BLaER1 treated with 17β-estradiol and CSF1 and Interleukin-3, amounts not matched to agents 10 nM and 100 nM (cell line): ENCODE measurements around the gene KCNH6.

Experiments
- H3K27ac ChIP-seq, 11 experiments: shearing (Covaris generic); formaldehyde crosslinking; 2 replicates each; pipeline ENCODE4 v1.8.1; 2022
- H3K27me3 ChIP-seq, 11 experiments: shearing (Covaris generic); formaldehyde crosslinking; 2 replicates each; pipeline ENCODE4 v1.8.1; 2022
- H3K36me3 ChIP-seq, 11 experiments: shearing (Covaris generic); formaldehyde crosslinking; 2 replicates each; pipeline ENCODE4 v1.8.1; 2022
- H3K4me1 ChIP-seq, 10 experiments: shearing (Covaris generic); formaldehyde crosslinking; 2 replicates each; pipeline ENCODE4 v1.8.1; 2022
- H3K4me2 ChIP-seq, 11 experiments: shearing (Covaris generic); formaldehyde crosslinking; 2 replicates each; pipeline ENCODE4 v1.8.1; 2022
- H3K4me3 ChIP-seq, 10 experiments: shearing (Covaris generic); formaldehyde crosslinking; 2 replicates each; pipeline ENCODE4 v1.8.1; 2022
- H3K9ac ChIP-seq, 11 experiments: shearing (Covaris generic); formaldehyde crosslinking; 2 replicates each; pipeline ENCODE4 v1.8.1; 2022
- H3K9me3 ChIP-seq, 11 experiments: shearing (Covaris generic); formaldehyde crosslinking; replicated peaks in 1 of 11; 2 replicates each; pipeline ENCODE4 v1.8.1; 2022
- H4K20me1 ChIP-seq, 11 experiments: shearing (Covaris generic); formaldehyde crosslinking; 2 replicates each; pipeline ENCODE4 v1.8.1; 2022
- Cebpa-rat ChIP-seq, 11 experiments: shearing (Covaris generic); IDR thresholded peaks; 2 replicates each; pipeline ENCODE4 v1.8.1; 2022

The KCNH6 gene

DNA sequence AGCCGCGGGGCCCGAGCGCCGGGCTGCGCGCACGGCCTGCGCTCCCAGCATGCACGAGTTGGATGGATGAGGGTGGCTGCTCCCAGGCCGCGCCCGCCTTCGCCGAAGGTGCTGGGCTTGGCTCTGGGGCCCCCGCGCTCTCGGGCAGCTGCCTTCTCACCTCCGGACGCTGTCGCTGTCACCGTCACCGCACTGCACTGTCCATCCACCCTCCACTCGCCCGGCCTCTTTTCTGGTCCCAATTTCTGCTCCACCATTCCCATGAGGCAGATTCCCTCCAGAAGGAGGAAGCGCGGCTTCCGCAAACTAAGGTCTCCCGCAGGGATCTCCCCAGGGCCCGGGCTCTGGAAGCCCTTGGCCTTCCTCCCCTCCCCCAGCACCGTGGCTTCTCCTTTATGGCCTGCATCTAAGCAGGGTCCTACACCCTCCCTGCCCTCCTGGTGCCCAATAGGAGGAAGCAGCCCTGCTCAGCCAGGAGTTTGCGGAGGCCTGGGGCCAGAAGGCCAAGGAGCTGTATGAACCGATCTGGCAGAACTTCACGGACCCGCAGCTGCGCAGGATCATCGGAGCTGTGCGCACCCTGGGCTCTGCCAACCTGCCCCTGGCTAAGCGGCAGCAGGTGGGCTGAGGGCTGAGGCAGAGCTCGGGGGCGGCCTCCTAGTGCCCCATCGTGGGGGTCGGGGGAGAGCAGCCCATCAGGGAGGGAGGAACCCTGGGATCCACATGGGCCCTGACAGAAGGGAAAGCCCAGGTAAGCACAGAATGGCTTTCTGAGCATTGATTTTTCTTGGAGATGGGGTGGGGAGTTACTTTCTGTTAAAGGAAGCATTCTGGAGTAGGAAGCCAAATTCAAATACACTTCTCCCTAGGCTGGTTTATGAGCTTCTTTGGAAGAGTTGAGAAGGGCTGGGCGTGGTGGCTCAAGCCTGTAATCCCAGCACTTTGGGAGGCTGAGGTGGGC, 45.4 kb upstream of the KCNH6 start:
- Histone ChIP-seq H3K4me1 (peaks cover 44 to 64% (median 51%) of the 10 kb centered on the region in 10 experiments), H3K4me3 (peak overlapping the region; percentile 60 to 75 (median 66)), H3K36me3 (peaks cover 0 to 33% (median 0%) of the 10 kb centered on the region in 11 experiments; a peak in 4 of 22 replicates), H3K27ac (no peak overlapping the region; a peak in 1 of 22 replicates), H3K27me3 (peaks cover 3 to 39% (median 33%) of the 10 kb centered on the region in 11 experiments; a peak in 20 of 22 replicates), H3K9ac (peak overlapping the region in 10 of 11 experiments; percentile 48 to 70 (median 58); a peak in 20 of 22 replicates), H3K9me3 (no peaks in the 10 kb centered on the region), H4K20me1 (peaks cover 0 to 26% (median 20%) of the 10 kb centered on the region in 11 experiments; a peak in 15 of 22 replicates), H3K4me2 (peak overlapping the region; percentile 91 to 100 (median 99))
- no peak for TF ChIP-seq Cebpa-rat (IDR thresholded peaks at IDR 0.05)

DNA sequence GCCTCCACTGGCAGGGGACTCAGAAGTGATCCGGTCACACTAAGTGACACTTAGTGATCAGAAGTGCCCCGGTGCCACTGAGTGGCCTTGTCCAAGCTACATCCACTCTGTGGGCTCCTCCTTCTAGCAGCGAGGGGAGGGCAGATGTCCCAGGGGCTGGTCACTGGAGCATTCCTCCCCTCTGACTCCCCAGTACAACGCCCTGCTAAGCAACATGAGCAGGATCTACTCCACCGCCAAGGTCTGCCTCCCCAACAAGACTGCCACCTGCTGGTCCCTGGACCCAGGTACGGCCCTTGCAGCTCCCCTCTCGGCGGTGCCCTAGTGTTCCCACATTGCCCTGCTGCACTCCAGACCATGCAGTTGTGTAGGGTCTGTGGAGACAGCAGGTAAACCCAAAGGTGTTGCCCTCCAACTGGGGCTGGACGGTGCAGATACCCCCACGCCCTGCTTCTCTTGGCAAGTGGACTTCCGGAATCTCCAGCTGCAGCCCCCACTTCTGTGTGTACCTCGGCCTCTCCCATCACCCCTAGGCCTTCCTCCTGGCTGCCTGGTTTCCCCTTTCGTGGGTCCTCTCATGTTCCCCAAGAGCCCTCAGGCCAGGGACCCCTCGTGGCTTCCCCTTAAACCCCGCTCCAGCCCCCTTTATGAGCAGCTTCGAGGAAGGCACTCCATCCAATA, 44.2 kb upstream of the KCNH6 start:
- H3K27ac ChIP-seq: no peak overlapping the region

DNA sequence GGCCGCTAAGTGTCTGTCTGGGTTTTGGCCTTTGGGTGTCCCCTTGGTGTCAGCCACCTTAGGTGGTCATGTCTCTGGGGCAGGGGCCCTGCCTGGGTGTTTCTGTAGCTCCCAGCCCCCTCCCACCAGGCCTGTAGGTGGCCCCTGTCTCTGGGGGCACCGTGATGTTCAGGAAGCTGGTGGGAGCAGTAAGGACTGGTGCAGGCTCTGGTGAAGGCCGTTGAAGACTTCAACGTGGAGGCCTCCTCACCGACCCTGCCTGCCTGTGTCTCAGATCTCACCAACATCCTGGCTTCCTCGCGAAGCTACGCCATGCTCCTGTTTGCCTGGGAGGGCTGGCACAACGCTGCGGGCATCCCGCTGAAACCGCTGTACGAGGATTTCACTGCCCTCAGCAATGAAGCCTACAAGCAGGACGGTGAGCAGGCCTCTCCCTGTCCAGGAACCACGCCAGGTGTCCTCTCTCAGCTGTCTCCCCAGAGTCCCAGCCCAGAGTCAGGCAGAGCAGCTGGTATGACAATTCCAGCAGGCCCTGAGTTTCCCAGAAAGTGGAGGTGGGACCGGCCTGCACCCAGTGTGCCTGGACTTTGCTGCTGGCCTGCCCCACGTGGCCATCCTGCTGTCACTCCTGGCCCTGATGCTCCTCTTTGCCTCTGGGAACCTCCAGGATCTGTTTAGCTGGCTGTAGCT, 43.5 kb upstream of the KCNH6 start:
- Histone ChIP-seq H4K20me1 (peaks cover 0 to 26% (median 20%) of the 10 kb centered on the region in 11 experiments; a peak in 15 of 22 replicates), H3K4me3 (no peak overlapping the region), H3K27me3 (peaks cover 3 to 39% (median 33%) of the 10 kb centered on the region in 11 experiments; a peak in 20 of 22 replicates), H3K27ac (no peak overlapping the region), H3K4me1 (peaks cover 42 to 61% (median 49%) of the 10 kb centered on the region in 10 experiments), H3K9me3 (no peaks in the 10 kb centered on the region), H3K4me2 (peak overlapping the region in 6 of 11 experiments; percentile 65 to 99 (median 92); a peak in 9 of 22 replicates), H3K36me3 (peaks cover 0 to 49% (median 0%) of the 10 kb centered on the region in 11 experiments; a peak in 4 of 22 replicates), H3K9ac (peak overlapping the region in 2 of 11 experiments; percentile 33 to 61; a peak in 2 of 22 replicates)
- TF ChIP-seq Cebpa-rat (IDR thresholded peaks at IDR 0.05): no peak

More for the DNA sequence above, 44.2 kb upstream of the KCNH6 start:
- no peak for TF ChIP-seq Cebpa-rat (IDR thresholded peaks at IDR 0.05)
- Histone ChIP-seq H3K36me3 (peaks cover 0 to 42% (median 0%) of the 10 kb centered on the region in 11 experiments; a peak in 4 of 22 replicates), H3K9me3 (no peaks in the 10 kb centered on the region), H3K9ac (peak overlapping the region in 2 of 11 experiments; percentile 48 to 68; a peak in 3 of 22 replicates), H3K4me1 (peaks cover 44 to 64% (median 51%) of the 10 kb centered on the region in 10 experiments), H3K4me2 (peak overlapping the region; percentile 27 to 100 (median 98)), H4K20me1 (peaks cover 0 to 26% (median 20%) of the 10 kb centered on the region in 11 experiments; a peak in 15 of 22 replicates), H3K27me3 (peaks cover 3 to 39% (median 33%) of the 10 kb centered on the region in 11 experiments; a peak in 20 of 22 replicates), H3K4me3 (peak overlapping the region in 2 of 10 experiments; percentile 68 to 75; a peak in 4 of 20 replicates)

DNA sequence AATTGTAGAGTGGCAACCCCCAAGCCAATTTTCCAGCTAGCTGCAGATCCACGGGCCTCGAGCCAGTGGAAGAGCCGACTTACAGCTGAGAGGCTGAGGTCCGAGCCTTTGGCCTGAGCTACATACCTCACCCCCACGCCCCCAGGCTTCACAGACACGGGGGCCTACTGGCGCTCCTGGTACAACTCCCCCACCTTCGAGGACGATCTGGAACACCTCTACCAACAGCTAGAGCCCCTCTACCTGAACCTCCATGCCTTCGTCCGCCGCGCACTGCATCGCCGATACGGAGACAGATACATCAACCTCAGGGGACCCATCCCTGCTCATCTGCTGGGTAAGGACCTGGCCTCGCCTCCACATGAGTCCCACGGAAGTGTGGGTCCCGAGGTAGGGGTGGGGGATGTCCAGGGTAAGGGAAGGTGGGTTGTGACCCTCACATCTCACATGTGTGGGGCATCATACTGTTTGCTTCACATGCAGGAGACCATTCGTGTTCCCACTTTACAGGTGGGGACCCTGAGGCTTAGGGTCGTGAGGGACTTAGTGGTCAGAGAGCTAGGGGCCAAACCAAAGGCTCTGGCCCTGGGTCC, 42.9 kb upstream of the KCNH6 start:
- H3K4me1 ChIP-seq: peaks cover 36 to 54% (median 42%) of the 10 kb centered on the region in 10 experiments
- H4K20me1 ChIP-seq: peaks cover 0 to 23% (median 16%) of the 10 kb centered on the region in 11 experiments; a peak in 15 of 22 replicates
- peak overlapping the region in 4 of 11 experiments; percentile 4 to 61 (median 23); a peak in 5 of 22 replicates for H3K9ac ChIP-seq
- no peaks in the 10 kb centered on the region for H3K9me3 ChIP-seq
- peak overlapping the region in 10 of 11 experiments; percentile 39 to 91 (median 65); a peak in 18 of 22 replicates for H3K4me2 ChIP-seq
- peaks cover 0 to 56% (median 0%) of the 10 kb centered on the region in 11 experiments; a peak in 4 of 22 replicates for H3K36me3 ChIP-seq
- H3K4me3 ChIP-seq: no peak overlapping the region
- peaks cover 3 to 37% (median 33%) of the 10 kb centered on the region in 11 experiments; a peak in 20 of 22 replicates for H3K27me3 ChIP-seq
- no peak overlapping the region for H3K27ac ChIP-seq
- no peak for TF ChIP-seq Cebpa-rat (IDR thresholded peaks at IDR 0.05)

DNA sequence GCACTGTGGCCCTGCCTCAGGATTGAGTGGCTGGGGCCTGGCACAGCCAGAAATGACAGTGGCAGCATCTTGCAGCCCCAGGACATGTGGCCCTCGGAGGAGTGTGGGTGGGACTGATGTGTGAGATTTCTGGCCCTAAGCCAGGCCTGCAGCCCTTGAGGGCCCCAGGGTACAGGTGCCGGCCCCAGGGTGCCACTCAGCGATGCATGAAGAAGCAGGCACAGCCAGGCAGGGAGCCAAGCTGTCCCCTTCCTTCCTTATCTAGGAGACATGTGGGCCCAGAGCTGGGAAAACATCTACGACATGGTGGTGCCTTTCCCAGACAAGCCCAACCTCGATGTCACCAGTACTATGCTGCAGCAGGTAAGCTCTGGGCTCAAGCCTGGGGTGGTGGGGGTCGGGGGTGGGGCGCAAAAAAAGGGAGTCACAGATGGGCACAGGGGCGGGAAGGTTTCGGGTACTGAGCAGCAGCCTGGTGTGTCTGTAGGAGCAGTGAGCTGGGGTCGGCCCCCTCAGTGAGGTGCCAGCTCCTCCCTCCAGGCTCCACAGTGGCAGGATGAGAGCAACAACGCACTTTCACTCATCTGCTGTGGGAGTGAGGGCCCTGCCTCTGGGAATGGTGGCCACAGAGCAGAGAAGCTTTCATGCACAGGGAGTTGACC, 42.2 kb upstream of the KCNH6 start:
- Histone ChIP-seq H3K4me1 (peaks cover 29 to 47% (median 35%) of the 10 kb centered on the region in 10 experiments), H3K9ac (peak overlapping the region in 4 of 11 experiments; percentile 4 to 61 (median 23); a peak in 5 of 22 replicates), H3K9me3 (no peaks in the 10 kb centered on the region), H4K20me1 (peaks cover 0 to 22% (median 12%) of the 10 kb centered on the region in 11 experiments; a peak in 14 of 22 replicates), H3K27ac (no peak overlapping the region), H3K4me2 (peak overlapping the region in 10 of 11 experiments; percentile 39 to 91 (median 65); a peak in 18 of 22 replicates), H3K27me3 (peaks cover 3 to 32% (median 29%) of the 10 kb centered on the region in 11 experiments; a peak in 20 of 22 replicates), H3K36me3 (peaks cover 0 to 61% (median 0%) of the 10 kb centered on the region in 11 experiments; a peak in 4 of 22 replicates), H3K4me3 (no peak overlapping the region)
- TF ChIP-seq Cebpa-rat (IDR thresholded peaks at IDR 0.05): no peak

DNA sequence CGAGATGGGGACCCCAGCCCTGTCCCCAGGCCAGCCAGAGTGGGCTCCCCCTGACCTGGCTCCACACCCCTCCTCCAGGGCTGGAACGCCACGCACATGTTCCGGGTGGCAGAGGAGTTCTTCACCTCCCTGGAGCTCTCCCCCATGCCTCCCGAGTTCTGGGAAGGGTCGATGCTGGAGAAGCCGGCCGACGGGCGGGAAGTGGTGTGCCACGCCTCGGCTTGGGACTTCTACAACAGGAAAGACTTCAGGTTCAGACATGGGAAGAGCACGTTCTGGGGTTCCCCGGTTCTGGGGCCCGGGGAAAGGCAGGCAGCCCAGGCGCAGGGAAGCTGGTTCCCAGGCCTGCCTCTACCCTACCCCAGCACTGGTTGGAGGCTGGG, 41.7 kb upstream of the KCNH6 start:
- H3K36me3 ChIP-seq: peaks cover 0 to 67% (median 0%) of the 10 kb centered on the region in 11 experiments; a peak in 4 of 22 replicates
- peaks cover 25 to 43% (median 32%) of the 10 kb centered on the region in 10 experiments for H3K4me1 ChIP-seq
- TF ChIP-seq Cebpa-rat (IDR thresholded peaks at IDR 0.05): no peak
- H3K9me3 ChIP-seq: no peaks in the 10 kb centered on the region
- peak overlapping the region in 1 of 11 experiments; percentile 64; a peak in 1 of 22 replicates for H3K4me2 ChIP-seq
- H3K4me3 ChIP-seq: no peak overlapping the region
- 0 out of 22 replicates have a peak overlapping the region, but pooled peaks of 1 of the 11 experiments have one; percentile 24 for H3K9ac ChIP-seq
- peaks cover 0 to 22% (median 11%) of the 10 kb centered on the region in 11 experiments; a peak in 13 of 22 replicates for H4K20me1 ChIP-seq
- no peak overlapping the region for H3K27ac ChIP-seq
- H3K27me3 ChIP-seq: peaks cover 3 to 27% (median 24%) of the 10 kb centered on the region in 11 experiments; a peak in 20 of 22 replicates

DNA sequence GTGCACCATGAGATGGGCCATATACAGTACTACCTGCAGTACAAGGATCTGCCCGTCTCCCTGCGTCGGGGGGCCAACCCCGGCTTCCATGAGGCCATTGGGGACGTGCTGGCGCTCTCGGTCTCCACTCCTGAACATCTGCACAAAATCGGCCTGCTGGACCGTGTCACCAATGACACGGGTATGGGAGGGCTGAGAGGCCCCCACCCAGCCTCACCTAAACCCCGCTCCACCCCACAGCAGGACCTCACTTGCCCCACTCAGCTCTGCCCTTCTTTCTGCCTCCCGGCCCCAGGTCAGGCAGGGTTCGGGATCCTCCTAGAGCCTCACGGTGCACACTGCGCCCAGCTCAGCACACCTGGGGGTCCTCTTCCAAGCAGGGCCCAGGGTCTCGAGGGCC, 40.6 kb upstream of the KCNH6 start:
- H3K27ac ChIP-seq: no peak overlapping the region
- H3K36me3 ChIP-seq: peaks cover 0 to 77% (median 0%) of the 10 kb centered on the region in 11 experiments; a peak in 4 of 22 replicates
- H4K20me1 ChIP-seq: peaks cover 0 to 21% (median 9%) of the 10 kb centered on the region in 11 experiments; a peak in 13 of 22 replicates
- peaks cover 23 to 38% (median 31%) of the 10 kb centered on the region in 10 experiments for H3K4me1 ChIP-seq
- no peaks in the 10 kb centered on the region for H3K9me3 ChIP-seq
- no peak for TF ChIP-seq Cebpa-rat (IDR thresholded peaks at IDR 0.05)
- H3K4me2 ChIP-seq: no peak overlapping the region
- no peak overlapping the region for H3K9ac ChIP-seq
- H3K4me3 ChIP-seq: no peak overlapping the region
- peaks cover 3 to 16% (median 13%) of the 10 kb centered on the region in 11 experiments; a peak in 20 of 22 replicates for H3K27me3 ChIP-seq
